GM19035 (cell line): ENCODE results near the gene TSPAN18.

Experiments
- ATAC-seq: cut with Tn5 transposase; IDR thresholded peaks from one replicate; pipeline ENCODE4 v1.9.1; 2021; ENCODE audit not compliant: unreplicated experiment

TSPAN18 gene

GRCh38 chr11:44880953-44881352 lies 154.2 kb downstream of the TSPAN18 start:
- ATAC-seq: no peak

GRCh38 chr11:44883277-44883676 lies 156.5 kb downstream of the TSPAN18 start:
- no peak for ATAC-seq

GRCh38 chr11:44884056-44884455 lies 157.3 kb downstream of the TSPAN18 start:
- no peak for ATAC-seq

GRCh38 chr11:44885065-44885810 lies 158.5 kb downstream of the TSPAN18 start:
- ATAC-seq: no peak

- ATAC-seq: no peak
Observed at GRCh38 chr11:44885919-44886789, 159.4 kb downstream of the TSPAN18 start.

- no peak for ATAC-seq
Observed at GRCh38 chr11:44886790-44887140, 160.0 kb downstream of the TSPAN18 start.

GRCh38 chr11:44887636-44888035 lies 160.9 kb downstream of the TSPAN18 start:
- ATAC-seq: no peak

GRCh38 chr11:44889266-44889665 lies 162.5 kb downstream of the TSPAN18 start:
- ATAC-seq: no peak

GRCh38 chr11:44892843-44893242 lies 166.1 kb downstream of the TSPAN18 start:
- ATAC-seq: no peak

GRCh38 chr11:44893308-44893822 lies 166.6 kb downstream of the TSPAN18 start:
- no peak for ATAC-seq

- no peak for ATAC-seq
Observed at GRCh38 chr11:44893846-44894617, 167.3 kb downstream of the TSPAN18 start.

GRCh38 chr11:44899959-44900358 lies 173.2 kb downstream of the TSPAN18 start:
- ATAC-seq: no peak

- ATAC-seq: no peak
Observed at GRCh38 chr11:44901120-44901633, 174.4 kb downstream of the TSPAN18 start.

- ATAC-seq: no peak
Observed at GRCh38 chr11:44901786-44902185, 175.0 kb downstream of the TSPAN18 start.

GRCh38 chr11:44903035-44903434 lies 176.3 kb downstream of the TSPAN18 start:
- no peak for ATAC-seq

- no peak for ATAC-seq
Observed at GRCh38 chr11:44903518-44903917, 176.8 kb downstream of the TSPAN18 start.

- no peak for ATAC-seq
Observed at GRCh38 chr11:44904261-44905020, 177.7 kb downstream of the TSPAN18 start.

- ATAC-seq: no peak
Observed at GRCh38 chr11:44905131-44905866, 178.5 kb downstream of the TSPAN18 start.

GRCh38 chr11:44906649-44907048 lies 179.9 kb downstream of the TSPAN18 start:
- ATAC-seq: no peak

- no peak for ATAC-seq
Observed at GRCh38 chr11:44909557-44909956, 182.8 kb downstream of the TSPAN18 start.
